Fibroblast of lung (primary cell): ENCODE measurements around the gene RASSF5.

Source experiments
- CTCF ChIP-seq, 2 donors: IDR thresholded peaks in 1 of 2; conservative IDR thresholded peaks in 1 of 2; 1 replicate in 1 of 2; 2 replicates in 1 of 2; pipeline ENCODE4 v1.5.1; 2011 to 2012; ENCODE audit warnings: low read length in 2 of 2, control low read depth in 1 of 2, inconsistent platforms in 1 of 2, low read depth in 1 of 2, mild to moderate bottlenecking in 1 of 2
- EZH2 ChIP-seq: IDR thresholded peaks from 2 replicates; pipeline ENCODE4 v1.5.1; 2012; ENCODE audit warnings: low read length, control low read depth, mild to moderate bottlenecking; ENCODE audit errors: missing control alignments

DNA sequence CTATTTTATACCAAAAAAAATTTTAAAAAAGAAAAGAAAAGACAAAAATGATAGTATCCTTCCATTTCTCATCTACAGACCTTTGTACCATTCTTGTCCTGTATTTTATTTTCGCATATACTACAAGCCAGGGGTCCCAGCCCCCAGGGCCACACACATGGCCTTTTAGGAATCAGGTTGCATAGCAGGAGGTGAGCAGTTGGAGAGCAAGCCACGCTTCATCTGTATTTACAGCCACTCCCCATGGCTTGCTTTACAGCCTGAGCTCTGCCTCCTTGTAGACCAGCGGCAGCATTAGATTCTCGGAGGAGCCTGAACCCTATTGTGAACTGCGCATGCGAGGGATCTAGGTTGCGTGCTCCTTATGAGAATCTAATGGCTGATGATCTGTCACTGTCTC lies 39.8 kb downstream of the RASSF5 start:
- TF ChIP-seq EZH2 (no peak), CTCF (conservative IDR thresholded peaks at IDR 0.05 in 1 of 2, IDR thresholded peaks at IDR 0.05 in 1 of 2; ENCODE audit: low read depth in 1 of 2, low read length in 2 of 2) (no peak)
